T-helper 17 cell (primary cell): ENCODE results near the gene SLC46A3. TPM values are rescaled to one million over a fixed set of nuclear protein-coding genes. Genes with fewer than 3 reads are reported as not detected.

Experiments
- ATAC-seq: fragments of 150-1000 bp; cut with Tn5 transposase; 2 replicates; pipeline ENCODE4 v1.10.0; 2021; ENCODE audit warnings: mild to moderate bottlenecking, moderate library complexity
- DNase-seq, 3 donors: peaks; one replicate each; pipeline versions ENCODE4 v3.0.0 to v3.0.0-alpha.2; 2020 to 2021
- H3K9me3 ChIP-seq: one replicate; pipeline ENCODE4 v1.7.0; 2013; ENCODE audit warnings: low read length, mild to moderate bottlenecking; ENCODE audit not compliant: control insufficient read depth, poor library complexity, severe bottlenecking
- H3K27ac Mint-ChIP-seq: one replicate; pipeline ENCODE4 v1.8.0; 2022; ENCODE audit warnings: mild to moderate bottlenecking, moderate library complexity, mixed read lengths
- H3K27me3 Mint-ChIP-seq: one replicate; pipeline ENCODE4 v1.8.0; 2022; ENCODE audit warnings: mixed read lengths
- H3K36me3 Mint-ChIP-seq: one replicate; pipeline ENCODE4 v1.8.0; 2022; ENCODE audit warnings: low read depth, mixed read lengths
- H3K4me1 Mint-ChIP-seq: one replicate; pipeline ENCODE4 v1.8.0; 2022; ENCODE audit warnings: mild to moderate bottlenecking, mixed read lengths
- H3K4me3 Mint-ChIP-seq: one replicate; pipeline ENCODE4 v1.8.0; 2022; ENCODE audit warnings: mild to moderate bottlenecking, moderate library complexity, mixed read lengths
- total RNA-seq, 4 donors: library from RNA in 2 of 4; stranded (reverse) in 2 of 4; gene quantifications; one replicate each; pipeline ENCODE4 v1.2.3 and lab custom pipeline; 2022 to 2026

SLC46A3 gene
- 10 to 100 TPM; 10.8 to 11.7 TPM for total RNA-seq
- 24.9 to 28.6 reads per million in 2 donors for total RNA-seq (lab: John Stamatoyannopoulos, UW)

GRCh38 chr13:28718543-28719226 is at the start of gene SLC46A3:
TSS of gene SLC46A3 (minus strand) at chr13:28718970. CDS start at chr13:28717998, 972 bp downstream.
- H3K36me3 Mint-ChIP-seq: no peaks in the 10 kb centered on the region
- no peaks in the 10 kb centered on the region for H3K9me3 ChIP-seq
- DNase-seq: peak; percentile 91 to 94 (median 93)
- peak; percentile 99 for ATAC-seq
- H3K4me1 Mint-ChIP-seq: peaks cover 21% of the 10 kb centered on the region
- peaks cover under 1% of the 10 kb centered on the region for H3K27me3 Mint-ChIP-seq
- peak within 1 kb of the TSS; percentile 98 for H3K4me3 Mint-ChIP-seq
- peak within 1 kb of the TSS; percentile 92 for H3K27ac Mint-ChIP-seq

DNA sequence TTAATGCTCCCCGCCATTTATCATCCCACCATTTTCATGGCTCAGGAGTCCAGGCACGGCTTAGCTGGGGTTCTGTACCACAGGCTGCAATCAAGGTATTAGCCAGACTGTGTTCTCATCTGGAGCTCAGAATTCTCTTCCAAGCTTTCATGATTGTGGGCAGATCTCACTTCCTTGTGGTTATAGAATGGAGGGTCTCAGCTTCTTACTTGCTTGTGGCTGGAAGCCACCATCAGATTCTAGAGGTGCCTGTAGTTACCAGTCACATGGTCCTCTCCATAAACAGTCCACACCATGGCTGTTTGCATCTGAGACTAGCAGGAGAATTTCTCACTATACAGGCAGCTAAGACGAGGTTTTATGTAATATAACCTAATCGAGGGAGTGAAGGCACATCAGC is 45.1 kb upstream of the SLC46A3 start:
- ATAC-seq: no peak
- no peak overlapping the region for H3K4me3 Mint-ChIP-seq
- DNase-seq: no peak
- H3K4me1 Mint-ChIP-seq: no peaks in the 10 kb centered on the region
- H3K9me3 ChIP-seq: no peaks in the 10 kb centered on the region
- H3K36me3 Mint-ChIP-seq: no peaks in the 10 kb centered on the region
- no peak overlapping the region for H3K27ac Mint-ChIP-seq
- H3K27me3 Mint-ChIP-seq: no peaks in the 10 kb centered on the region

DNA sequence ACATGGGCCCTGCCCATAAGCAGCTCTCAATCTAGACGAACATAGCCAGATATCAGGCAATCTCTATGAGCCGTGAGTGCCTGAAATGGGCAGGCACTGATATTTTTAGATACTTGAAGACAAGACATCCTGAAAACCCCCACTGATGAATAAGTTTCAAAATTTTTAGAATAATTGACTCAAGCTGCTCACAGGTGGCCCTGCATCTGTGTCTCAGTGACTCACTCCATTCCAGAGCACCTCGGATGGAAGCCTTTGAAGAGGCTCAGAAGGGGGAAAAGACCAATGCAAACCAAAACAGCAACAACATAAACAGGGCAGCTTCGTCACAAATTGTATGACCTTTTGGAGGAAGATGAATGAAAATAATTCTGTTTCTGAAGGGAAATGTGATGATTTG is 42.8 kb upstream of the SLC46A3 start:
- ATAC-seq: no peak
- H3K9me3 ChIP-seq: peaks cover 4% of the 10 kb centered on the region
- Mint-ChIP-seq H3K4me3 (no peak overlapping the region), H3K4me1 (no peaks in the 10 kb centered on the region), H3K27me3 (no peaks in the 10 kb centered on the region), H3K36me3 (no peaks in the 10 kb centered on the region), H3K27ac (no peak overlapping the region)
- DNase-seq: no peak

- Mint-ChIP-seq H3K4me3 (no peak overlapping the region), H3K36me3 (no peaks in the 10 kb centered on the region), H3K27ac (peak overlapping the region; percentile 61), H3K27me3 (no peaks in the 10 kb centered on the region), H3K4me1 (peaks cover 14% of the 10 kb centered on the region)
- ATAC-seq (no peak), DNase-seq (no peak)
- H3K9me3 ChIP-seq: peaks cover 4% of the 10 kb centered on the region
Measured at GRCh38 chr13:28755546-28755870, 36.7 kb upstream of the SLC46A3 start.

GRCh38 chr13:28754698-28755545 is 36.2 kb upstream of the SLC46A3 start:
- Mint-ChIP-seq H3K27me3 (no peaks in the 10 kb centered on the region), H3K4me1 (peaks cover 14% of the 10 kb centered on the region), H3K4me3 (peak overlapping the region; percentile 75), H3K36me3 (no peaks in the 10 kb centered on the region), H3K27ac (peak overlapping the region; percentile 61)
- peaks cover 4% of the 10 kb centered on the region for H3K9me3 ChIP-seq
- DNase-seq (no peak), ATAC-seq (peak; percentile 33)

GRCh38 chr13:28753946-28754345 is 35.2 kb upstream of the SLC46A3 start:
- Mint-ChIP-seq H3K27ac (peak overlapping the region; percentile 61), H3K36me3 (no peaks in the 10 kb centered on the region), H3K4me3 (peak overlapping the region; percentile 47), H3K27me3 (no peaks in the 10 kb centered on the region), H3K4me1 (peaks cover 14% of the 10 kb centered on the region)
- no peak for ATAC-seq
- peaks cover 4% of the 10 kb centered on the region for H3K9me3 ChIP-seq
- DNase-seq: no peak

- H3K9me3 ChIP-seq: peaks cover 4% of the 10 kb centered on the region
- Mint-ChIP-seq H3K4me1 (peaks cover 14% of the 10 kb centered on the region), H3K27ac (peak overlapping the region; percentile 37), H3K27me3 (no peaks in the 10 kb centered on the region), H3K4me3 (no peak overlapping the region), H3K36me3 (no peaks in the 10 kb centered on the region)
- DNase-seq: no peak
- no peak for ATAC-seq
Measured at GRCh38 chr13:28753208-28753892, 34.6 kb upstream of the SLC46A3 start.

DNA sequence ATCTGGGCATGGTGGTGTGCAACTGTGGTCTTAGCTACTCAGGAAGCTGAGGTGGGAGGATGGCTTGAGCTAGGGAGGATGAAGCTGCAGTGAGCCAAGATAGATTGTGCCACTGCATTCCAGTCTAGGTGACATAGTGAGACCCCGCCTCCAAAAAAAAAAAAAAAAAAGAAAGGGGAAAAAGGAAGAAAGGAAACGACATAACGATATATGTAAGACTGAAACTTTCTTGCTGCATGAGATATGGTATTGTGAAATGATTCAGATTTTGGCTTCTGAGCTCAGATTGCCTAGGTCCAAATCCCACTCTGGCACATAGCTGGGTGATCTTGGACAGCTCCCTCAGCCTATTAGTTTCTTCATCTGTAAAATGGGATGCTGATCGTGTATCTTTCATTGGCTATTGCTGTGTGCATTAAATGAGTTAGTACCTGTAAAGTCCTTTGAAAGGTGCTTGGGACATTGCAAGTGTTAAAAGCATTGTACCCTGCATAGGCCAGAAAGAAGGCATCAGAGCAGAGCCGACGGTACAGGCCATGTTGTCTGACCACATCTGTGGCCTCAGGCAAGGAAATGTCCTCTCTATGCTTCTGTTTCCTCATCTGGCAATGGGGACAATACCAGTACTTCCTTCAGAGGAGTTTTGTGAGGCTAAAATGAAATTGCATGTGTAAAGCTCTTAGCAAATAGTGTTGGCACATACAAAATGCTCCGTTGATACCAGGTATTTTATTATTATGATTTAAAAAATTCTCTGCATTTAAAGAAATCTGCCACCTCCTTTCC is 32.6 kb upstream of the SLC46A3 start:
- H3K27me3 Mint-ChIP-seq: no peaks in the 10 kb centered on the region
- no peak overlapping the region for H3K4me3 Mint-ChIP-seq
- DNase-seq: no peak
- no peak for ATAC-seq
- H3K27ac Mint-ChIP-seq: no peak overlapping the region
- peaks cover 14% of the 10 kb centered on the region for H3K4me1 Mint-ChIP-seq
- no peaks in the 10 kb centered on the region for H3K36me3 Mint-ChIP-seq
- H3K9me3 ChIP-seq: no peaks in the 10 kb centered on the region

- H3K27ac Mint-ChIP-seq: no peak overlapping the region
- peaks cover 14% of the 10 kb centered on the region for H3K4me1 Mint-ChIP-seq
- H3K4me3 Mint-ChIP-seq: no peak overlapping the region
- peaks cover 4% of the 10 kb centered on the region for H3K27me3 Mint-ChIP-seq
- no peaks in the 10 kb centered on the region for H3K36me3 Mint-ChIP-seq
- ATAC-seq (no peak), DNase-seq (no peak)
- no peaks in the 10 kb centered on the region for H3K9me3 ChIP-seq
Measured at GRCh38 chr13:28750187-28751045, 31.6 kb upstream of the SLC46A3 start.

- no peak for DNase-seq
Measured at GRCh38 chr13:28747851-28748250, 29.1 kb upstream of the SLC46A3 start.

GRCh38 chr13:28746287-28746612 is 27.5 kb upstream of the SLC46A3 start:
- Mint-ChIP-seq H3K4me1 (peaks cover 10% of the 10 kb centered on the region), H3K4me3 (no peak overlapping the region), H3K27me3 (peaks cover 13% of the 10 kb centered on the region), H3K36me3 (no peaks in the 10 kb centered on the region), H3K27ac (no peak overlapping the region)
- H3K9me3 ChIP-seq: no peaks in the 10 kb centered on the region
- ATAC-seq: no peak
- DNase-seq: no peak

More at GRCh38 chr13:28747851-28748250, 29.1 kb upstream of the SLC46A3 start:
- Mint-ChIP-seq H3K4me1 (peaks cover 9% of the 10 kb centered on the region), H3K4me3 (no peak overlapping the region), H3K27me3 (peaks cover 13% of the 10 kb centered on the region), H3K36me3 (no peaks in the 10 kb centered on the region), H3K27ac (no peak overlapping the region)
- no peak for ATAC-seq
- H3K9me3 ChIP-seq: no peaks in the 10 kb centered on the region

DNA sequence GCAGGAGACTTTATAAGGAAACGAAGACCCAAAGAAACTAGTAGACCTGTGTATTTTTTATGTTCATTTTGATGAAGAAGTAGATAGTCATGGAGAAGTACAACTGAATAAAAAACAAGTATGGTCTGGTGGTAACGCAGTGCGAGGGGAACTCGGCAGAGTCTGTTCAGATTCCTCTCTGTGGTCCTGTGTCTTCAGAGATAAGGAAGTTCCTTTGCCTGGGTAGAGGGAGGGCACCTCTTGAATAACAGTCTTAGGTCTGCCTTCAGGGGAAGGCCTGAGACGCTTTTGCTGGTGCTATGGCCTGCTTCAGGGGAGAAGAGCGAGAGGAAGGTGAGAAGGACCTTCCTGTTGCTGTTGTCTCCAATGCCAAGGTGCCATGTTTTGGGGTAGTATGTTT is 25.9 kb upstream of the SLC46A3 start:
- Mint-ChIP-seq H3K4me1 (peaks cover 9% of the 10 kb centered on the region), H3K4me3 (no peak overlapping the region), H3K27me3 (peaks cover 13% of the 10 kb centered on the region), H3K36me3 (no peaks in the 10 kb centered on the region), H3K27ac (no peak overlapping the region)
- DNase-seq (no peak), ATAC-seq (no peak)
- no peaks in the 10 kb centered on the region for H3K9me3 ChIP-seq
